ENCODE data around the gene CNFN.

The CNFN gene

GRCh38 chr19:42421591-42422031 is 31.5 kb upstream of the CNFN start:
- peaks cover 5% of the 10 kb centered on the region; the same call in 1 of the 2 replicates for H3K4me1 ChIP-seq
- H3K4me3 ChIP-seq: no peak overlapping the region

GRCh38 chr19:42421101-42421500 is 31.0 kb upstream of the CNFN start:
- Histone ChIP-seq H3K4me3 (no peak overlapping the region), H3K4me1 (peaks cover 5% of the 10 kb centered on the region; the same call in 1 of the 2 replicates), H3K9me3 (no peaks in the 10 kb centered on the region), H3K27me3 (ENCODE audit: low read depth) (no peaks in the 10 kb centered on the region), H3K36me3 (replicated peaks) (no peaks in the 10 kb centered on the region)
- no peak for DNase-seq (ENCODE audit: low spot score in 2 of 2)
- in situ Hi-C loops (cut with MboI; ENCODE audit: low sequenced_read_pairs): no loop called here

More at GRCh38 chr19:42421591-42422031, 31.5 kb upstream of the CNFN start:
- H3K9me3 ChIP-seq: no peaks in the 10 kb centered on the region
- H3K36me3 ChIP-seq (replicated peaks): no peaks in the 10 kb centered on the region
- no peak for DNase-seq (ENCODE audit: low spot score in 2 of 2)
- in situ Hi-C loops (cut with MboI; ENCODE audit: low sequenced_read_pairs): no loop called here
- H3K27me3 ChIP-seq (ENCODE audit: low read depth): no peaks in the 10 kb centered on the region

GRCh38 chr19:42420055-42420544 is 30.0 kb upstream of the CNFN start:
- no peaks in the 10 kb centered on the region for H3K27me3 ChIP-seq (ENCODE audit: low read depth)
- peak; percentile 40 to 74 for DNase-seq (ENCODE audit: low spot score in 2 of 2)

GRCh38 chr19:42419309-42419708 is 29.2 kb upstream of the CNFN start:
- Histone ChIP-seq H3K9me3 (no peaks in the 10 kb centered on the region), H3K4me1 (peaks cover 5% of the 10 kb centered on the region; the same call in 1 of the 2 replicates)

More at GRCh38 chr19:42420055-42420544, 30.0 kb upstream of the CNFN start:
- Histone ChIP-seq H3K9me3 (no peaks in the 10 kb centered on the region), H3K4me3 (no peak overlapping the region), H3K36me3 (replicated peaks) (no peaks in the 10 kb centered on the region), H3K4me1 (peaks cover 5% of the 10 kb centered on the region; the same call in 1 of the 2 replicates)
- in situ Hi-C loops (cut with MboI; ENCODE audit: low sequenced_read_pairs): no loop called here

GRCh38 chr19:42412661-42413076 is 22.6 kb upstream of the CNFN start:
- in situ Hi-C loops (cut with MboI; ENCODE audit: low sequenced_read_pairs): no loop called here
- DNase-seq (ENCODE audit: low spot score in 2 of 2): no peak
- Histone ChIP-seq H3K27me3 (ENCODE audit: low read depth) (no peaks in the 10 kb centered on the region), H3K4me3 (no peak overlapping the region), H3K9me3 (no peaks in the 10 kb centered on the region), H3K4me1 (no peaks in the 10 kb centered on the region), H3K36me3 (replicated peaks) (no peaks in the 10 kb centered on the region; the same call in none of the 2 replicates)

More at GRCh38 chr19:42419309-42419708, 29.2 kb upstream of the CNFN start:
- H3K4me3 ChIP-seq: no peak overlapping the region
- in situ Hi-C loops (cut with MboI; ENCODE audit: low sequenced_read_pairs): no loop called here
- no peak for DNase-seq (ENCODE audit: low spot score in 2 of 2)
- no peaks in the 10 kb centered on the region; the same call in 1 of the 2 replicates for H3K36me3 ChIP-seq (replicated peaks)
- no peaks in the 10 kb centered on the region for H3K27me3 ChIP-seq (ENCODE audit: low read depth)

- peak in 1 of 2 experiments; percentile 70 for DNase-seq (ENCODE audit: low spot score in 2 of 2)
- Histone ChIP-seq H3K4me1 (no peaks in the 10 kb centered on the region), H3K9me3 (no peaks in the 10 kb centered on the region), H3K27me3 (ENCODE audit: low read depth) (no peaks in the 10 kb centered on the region), H3K4me3 (no peak overlapping the region), H3K36me3 (replicated peaks) (no peaks in the 10 kb centered on the region; the same call in none of the 2 replicates)
- in situ Hi-C loops (cut with MboI; ENCODE audit: low sequenced_read_pairs): no loop called here
These were observed 22.1 kb upstream of the CNFN start for GRCh38 chr19:42412227-42412626.

GRCh38 chr19:42411581-42412178 is 21.6 kb upstream of the CNFN start:
- no peaks in the 10 kb centered on the region; the same call in none of the 2 replicates for H3K36me3 ChIP-seq (replicated peaks)
- in situ Hi-C loops (cut with MboI; ENCODE audit: low sequenced_read_pairs): no loop called here
- H3K4me3 ChIP-seq: no peak overlapping the region
- no peak for DNase-seq (ENCODE audit: low spot score in 2 of 2)
- no peaks in the 10 kb centered on the region for H3K27me3 ChIP-seq (ENCODE audit: low read depth)
- no peaks in the 10 kb centered on the region for H3K4me1 ChIP-seq
- no peaks in the 10 kb centered on the region for H3K9me3 ChIP-seq

- H3K36me3 ChIP-seq (replicated peaks): no peaks in the 10 kb centered on the region; the same call in none of the 2 replicates
- H3K4me3 ChIP-seq: no peak overlapping the region
- H3K27me3 ChIP-seq (ENCODE audit: low read depth): no peaks in the 10 kb centered on the region
- in situ Hi-C loops (cut with MboI; ENCODE audit: low sequenced_read_pairs): no loop called here
- no peak for DNase-seq (ENCODE audit: low spot score in 2 of 2)
- H3K9me3 ChIP-seq: no peaks in the 10 kb centered on the region
- H3K4me1 ChIP-seq: no peaks in the 10 kb centered on the region
These were observed 20.3 kb upstream of the CNFN start for GRCh38 chr19:42410371-42410770.

GRCh38 chr19:42409477-42409876 is 19.4 kb upstream of the CNFN start:
- no peaks in the 10 kb centered on the region for H3K27me3 ChIP-seq (ENCODE audit: low read depth)
- H3K9me3 ChIP-seq: no peaks in the 10 kb centered on the region
- H3K4me3 ChIP-seq: no peak overlapping the region
- H3K36me3 ChIP-seq (replicated peaks): peaks cover 8% of the 10 kb centered on the region
- no peak for DNase-seq (ENCODE audit: low spot score in 2 of 2)
- in situ Hi-C loops (cut with MboI; ENCODE audit: low sequenced_read_pairs): loop anchor here (10.0 kb wide), 1 partner anchor 305 kb away; no protein-coding TSS in a partner anchor
- H3K4me1 ChIP-seq: no peaks in the 10 kb centered on the region

GRCh38 chr19:42407816-42408175 is 17.7 kb upstream of the CNFN start:
- Histone ChIP-seq H3K9me3 (no peaks in the 10 kb centered on the region), H3K4me3 (no peak overlapping the region), H3K36me3 (replicated peaks) (peaks cover 10% of the 10 kb centered on the region), H3K27me3 (ENCODE audit: low read depth) (no peaks in the 10 kb centered on the region), H3K4me1 (no peaks in the 10 kb centered on the region)
- in situ Hi-C loops (cut with MboI; ENCODE audit: low sequenced_read_pairs): loop anchor here (10.0 kb wide), 1 partner anchor 303 kb away; no protein-coding TSS in a partner anchor
- no peak for DNase-seq (ENCODE audit: low spot score in 2 of 2)

GRCh38 chr19:42407085-42407815 is 17.2 kb upstream of the CNFN start:
- H3K36me3 ChIP-seq (replicated peaks): peaks cover 10% of the 10 kb centered on the region
- no peaks in the 10 kb centered on the region for H3K27me3 ChIP-seq (ENCODE audit: low read depth)
- in situ Hi-C loops (cut with MboI; ENCODE audit: low sequenced_read_pairs): loop anchor here (10.0 kb wide), 1 partner anchor 302 kb away; no protein-coding TSS in a partner anchor
- H3K9me3 ChIP-seq: no peaks in the 10 kb centered on the region
- H3K4me1 ChIP-seq: no peaks in the 10 kb centered on the region
- DNase-seq (ENCODE audit: low spot score in 2 of 2): no peak
- no peak overlapping the region for H3K4me3 ChIP-seq

GRCh38 chr19:42406111-42406510 is 16.0 kb upstream of the CNFN start:
- Histone ChIP-seq H3K36me3 (replicated peaks) (peaks cover 10% of the 10 kb centered on the region), H3K27me3 (ENCODE audit: low read depth) (no peaks in the 10 kb centered on the region), H3K4me1 (no peaks in the 10 kb centered on the region), H3K9me3 (no peaks in the 10 kb centered on the region), H3K4me3 (no peak overlapping the region)
- no peak for DNase-seq (ENCODE audit: low spot score in 2 of 2)
- in situ Hi-C loops (cut with MboI; ENCODE audit: low sequenced_read_pairs): loop anchor here (10.0 kb wide), 1 partner anchor 301 kb away; no protein-coding TSS in a partner anchor

- H3K36me3 ChIP-seq (replicated peaks): peaks cover 10% of the 10 kb centered on the region
- no peaks in the 10 kb centered on the region for H3K4me1 ChIP-seq
- no peaks in the 10 kb centered on the region for H3K9me3 ChIP-seq
- H3K27me3 ChIP-seq (ENCODE audit: low read depth): no peaks in the 10 kb centered on the region
- in situ Hi-C loops (cut with MboI; ENCODE audit: low sequenced_read_pairs): loop anchor here (10.0 kb wide), 1 partner anchor 299 kb away; no protein-coding TSS in a partner anchor
- no peak for DNase-seq (ENCODE audit: low spot score in 2 of 2)
- no peak overlapping the region for H3K4me3 ChIP-seq
These were observed 13.5 kb upstream of the CNFN start for GRCh38 chr19:42403586-42403985.
